HepG2 (cell line): Measurements from ENCODE around the gene COMP. TPM values are rescaled to one million over a fixed set of nuclear protein-coding genes. Genes with fewer than 3 reads are reported as not detected.
A peak's percentile ranks its signal among the peaks of the same experiment; 100 is the strongest.

ENCODE experiments used
- ARID5B ChIP-seq: IDR thresholded peaks from 2 replicates; pipeline ENCODE4 v1.4.0; 2020; ENCODE audit warnings: mild to moderate bottlenecking, missing genetic modification reagents
- ESRRA ChIP-seq: sonication (generic); formaldehyde crosslinking; IDR thresholded peaks from 2 replicates; pipeline ENCODE4 v1.5.1; 2020; ENCODE audit warnings: mild to moderate bottlenecking, low read depth, missing genetic modification reagents
- HNRNPLL ChIP-seq: fragments of 200-400 bp; formaldehyde crosslinking; IDR thresholded peaks from 2 replicates; pipeline ENCODE4 v1.6.1; 2017; ENCODE audit warnings: mild to moderate bottlenecking, low read depth, low read length; ENCODE audit not compliant: poor library complexity, severe bottlenecking
- HOXA3 ChIP-seq: sonication (generic); formaldehyde crosslinking; IDR thresholded peaks from 2 replicates; pipeline ENCODE4 v1.5.0; 2020; ENCODE audit warnings: missing genetic modification reagents
- MAX ChIP-seq: IDR thresholded peaks from 2 replicates; pipeline ENCODE4 v1.6.1; 2012; ENCODE audit warnings: inconsistent platforms
- MTA1 ChIP-seq: sonication (generic); formaldehyde crosslinking; IDR thresholded peaks from 2 replicates; pipeline ENCODE4 v1.4.0; 2020; ENCODE audit warnings: missing genetic modification reagents, mild to moderate bottlenecking, borderline replicate concordance
- NAIF1 ChIP-seq: sonication (generic); formaldehyde crosslinking; IDR thresholded peaks from 2 replicates; pipeline ENCODE4 v1.5.0; 2020; ENCODE audit warnings: mild to moderate bottlenecking, missing genetic modification reagents, borderline replicate concordance
- PCBP1 ChIP-seq: fragments of 200-400 bp; formaldehyde crosslinking; IDR thresholded peaks from 2 replicates; pipeline ENCODE4 v1.6.1; 2017; ENCODE audit warnings: mild to moderate bottlenecking, low read depth, low read length, borderline replicate concordance
- SALL1 ChIP-seq: sonication (generic); formaldehyde crosslinking; IDR thresholded peaks from 2 replicates; pipeline ENCODE4 v1.8.0; 2022; ENCODE audit warnings: mild to moderate bottlenecking, missing genetic modification reagents
- SALL2 ChIP-seq: sonication (generic); formaldehyde crosslinking; IDR thresholded peaks from 2 replicates; pipeline ENCODE4 v1.8.1; 2023; ENCODE audit warnings: mild to moderate bottlenecking, missing genetic modification reagents, inconsistent platforms
- SKI ChIP-seq: fragments of 450-650 bp; IDR thresholded peaks from one replicate; pipeline ENCODE4 v1.6.1; 2018; ENCODE audit warnings: mild to moderate bottlenecking; ENCODE audit not compliant: partially characterized antibody
- TFDP1 ChIP-seq: IDR thresholded peaks from 2 replicates; pipeline ENCODE4 v1.6.1; 2016; ENCODE audit warnings: missing compliant biosample characterization, missing genetic modification reagents, borderline replicate concordance
- ZBTB7A ChIP-seq: sonication (generic); formaldehyde crosslinking; IDR thresholded peaks from 2 replicates; pipeline ENCODE4 v1.8.0; 2022; ENCODE audit warnings: mild to moderate bottlenecking, missing genetic modification reagents
- ZNF121 ChIP-seq: sonication (generic); formaldehyde crosslinking; IDR thresholded peaks from 2 replicates; pipeline ENCODE4 v1.5.0; 2020; ENCODE audit warnings: mild to moderate bottlenecking, missing genetic modification reagents
- ZNF160 ChIP-seq: sonication (generic); formaldehyde crosslinking; IDR thresholded peaks from 2 replicates; pipeline ENCODE4 v1.8.0; 2022; ENCODE audit warnings: mild to moderate bottlenecking, inconsistent platforms, missing genetic modification reagents
- ZNF546 ChIP-seq: sonication (generic); formaldehyde crosslinking; conservative IDR thresholded peaks from 2 replicates; pipeline ENCODE4 v1.8.1; 2023; ENCODE audit warnings: mild to moderate bottlenecking, missing genetic modification reagents
- polyA plus RNA-seq, 8 experiments: library from polyadenylated mRNA; depleted of rRNA in 3 of 8; stranded (reverse) in 7 of 8; unstranded in 1 of 8; fragments of >200 nt; fragmentation: Illumina TruSeq in 4 of 8; extraction: Trizol in 4 of 8; gene quantifications; 2 replicates each; pipeline versions ENCODE4 v1.2.1 to v1.2.3, GENCODE V29; 2011 to 2016; ENCODE audit warnings: low read depth in 4 of 8, missing spikeins in 1 of 8, mixed read lengths in 1 of 8; ENCODE audit not compliant: insufficient read depth in 1 of 8
- total RNA-seq, 5 experiments: library from RNA; depleted of rRNA; stranded (reverse); fragments of >200 nt; fragmentation: Illumina TruSeq; extraction: Trizol; gene quantifications; 2 replicates each; pipeline ENCODE4 v1.2.3, GENCODE V29; 2016; ENCODE audit warnings: low read depth in 1 of 5
- TF ChIP-seq, protein P1 (sequence below): sonication (generic); formaldehyde crosslinking; IDR thresholded peaks from 2 replicates; pipeline ENCODE4 v1.9.0; 2021; ENCODE audit warnings: mild to moderate bottlenecking, missing genetic modification reagents

COMP gene
- total and polyA plus RNA-seq, 2 of the 13 experiments (the other 11 are each of a cell fraction or from before 2014, with no cell fraction given) = 0.04 to 0.13 TPM

DNA sequence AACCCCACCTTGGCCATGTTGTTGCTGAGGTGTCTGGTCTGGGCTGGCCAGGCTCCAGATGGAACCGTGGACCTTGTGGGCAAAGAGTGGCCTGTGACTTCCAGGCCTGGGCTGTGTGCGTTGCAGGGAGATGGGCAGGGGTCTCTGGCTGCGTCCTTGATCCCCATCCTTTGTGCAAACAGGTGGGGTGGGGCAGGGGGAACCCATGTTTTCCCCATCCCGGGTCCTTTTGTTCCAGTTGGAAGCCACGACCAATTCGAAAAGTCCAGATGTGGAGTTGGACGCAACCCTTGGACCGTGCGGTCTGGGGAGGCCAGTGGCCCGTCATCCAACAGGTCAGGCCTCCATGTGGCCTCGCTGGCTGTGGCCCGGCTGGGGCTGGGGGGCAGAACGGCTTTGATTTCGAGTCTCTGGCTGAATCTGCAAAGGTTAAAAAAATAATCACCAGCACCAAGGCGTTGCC lies 13.1 kb upstream of the COMP start (continued):
- TF ChIP-seq, protein P1, sequence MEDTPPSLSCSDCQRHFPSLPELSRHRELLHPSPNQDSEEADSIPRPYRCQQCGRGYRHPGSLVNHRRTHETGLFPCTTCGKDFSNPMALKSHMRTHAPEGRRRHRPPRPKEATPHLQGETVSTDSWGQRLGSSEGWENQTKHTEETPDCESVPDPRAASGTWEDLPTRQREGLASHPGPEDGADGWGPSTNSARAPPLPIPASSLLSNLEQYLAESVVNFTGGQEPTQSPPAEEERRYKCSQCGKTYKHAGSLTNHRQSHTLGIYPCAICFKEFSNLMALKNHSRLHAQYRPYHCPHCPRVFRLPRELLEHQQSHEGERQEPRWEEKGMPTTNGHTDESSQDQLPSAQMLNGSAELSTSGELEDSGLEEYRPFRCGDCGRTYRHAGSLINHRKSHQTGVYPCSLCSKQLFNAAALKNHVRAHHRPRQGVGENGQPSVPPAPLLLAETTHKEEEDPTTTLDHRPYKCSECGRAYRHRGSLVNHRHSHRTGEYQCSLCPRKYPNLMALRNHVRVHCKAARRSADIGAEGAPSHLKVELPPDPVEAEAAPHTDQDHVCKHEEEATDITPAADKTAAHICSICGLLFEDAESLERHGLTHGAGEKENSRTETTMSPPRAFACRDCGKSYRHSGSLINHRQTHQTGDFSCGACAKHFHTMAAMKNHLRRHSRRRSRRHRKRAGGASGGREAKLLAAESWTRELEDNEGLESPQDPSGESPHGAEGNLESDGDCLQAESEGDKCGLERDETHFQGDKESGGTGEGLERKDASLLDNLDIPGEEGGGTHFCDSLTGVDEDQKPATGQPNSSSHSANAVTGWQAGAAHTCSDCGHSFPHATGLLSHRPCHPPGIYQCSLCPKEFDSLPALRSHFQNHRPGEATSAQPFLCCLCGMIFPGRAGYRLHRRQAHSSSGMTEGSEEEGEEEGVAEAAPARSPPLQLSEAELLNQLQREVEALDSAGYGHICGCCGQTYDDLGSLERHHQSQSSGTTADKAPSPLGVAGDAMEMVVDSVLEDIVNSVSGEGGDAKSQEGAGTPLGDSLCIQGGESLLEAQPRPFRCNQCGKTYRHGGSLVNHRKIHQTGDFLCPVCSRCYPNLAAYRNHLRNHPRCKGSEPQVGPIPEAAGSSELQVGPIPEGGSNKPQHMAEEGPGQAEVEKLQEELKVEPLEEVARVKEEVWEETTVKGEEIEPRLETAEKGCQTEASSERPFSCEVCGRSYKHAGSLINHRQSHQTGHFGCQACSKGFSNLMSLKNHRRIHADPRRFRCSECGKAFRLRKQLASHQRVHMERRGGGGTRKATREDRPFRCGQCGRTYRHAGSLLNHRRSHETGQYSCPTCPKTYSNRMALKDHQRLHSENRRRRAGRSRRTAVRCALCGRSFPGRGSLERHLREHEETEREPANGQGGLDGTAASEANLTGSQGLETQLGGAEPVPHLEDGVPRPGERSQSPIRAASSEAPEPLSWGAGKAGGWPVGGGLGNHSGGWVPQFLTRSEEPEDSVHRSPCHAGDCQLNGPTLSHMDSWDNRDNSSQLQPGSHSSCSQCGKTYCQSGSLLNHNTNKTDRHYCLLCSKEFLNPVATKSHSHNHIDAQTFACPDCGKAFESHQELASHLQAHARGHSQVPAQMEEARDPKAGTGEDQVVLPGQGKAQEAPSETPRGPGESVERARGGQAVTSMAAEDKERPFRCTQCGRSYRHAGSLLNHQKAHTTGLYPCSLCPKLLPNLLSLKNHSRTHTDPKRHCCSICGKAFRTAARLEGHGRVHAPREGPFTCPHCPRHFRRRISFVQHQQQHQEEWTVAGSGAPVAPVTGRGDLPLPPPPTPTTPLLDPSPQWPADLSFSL (CRISPR knock-in tag) = 0 out of 2 replicates have a peak, but pooled peaks have one; percentile 20
- peak; percentile 30 for TF ChIP-seq HNRNPLL
- no peak for TF ChIP-seq ZNF160 (CRISPR knock-in tag)
- peak; percentile 55; the same call in 1 of the 2 replicates for TF ChIP-seq SALL1 (CRISPR knock-in tag)
- TF ChIP-seq HOXA3 (CRISPR knock-in tag) = peak; percentile 59
- TF ChIP-seq MAX = peak; percentile 48; the same call in 1 of the 2 replicates
- TF ChIP-seq MTA1 (CRISPR knock-in tag) = peak; percentile 48; the same call in 1 of the 2 replicates
- TF ChIP-seq PCBP1 = peak; percentile 81; the same call in 1 of the 2 replicates
- TF ChIP-seq ZNF546 (CRISPR knock-in tag) = 0 out of 2 replicates have a peak, but pooled peaks have one; percentile 25
- no peak for TF ChIP-seq NAIF1 (CRISPR knock-in tag)
- TF ChIP-seq SALL2 (CRISPR knock-in tag) = no peak
- peak; percentile 97 for TF ChIP-seq ZBTB7A
- peak; percentile 9; the same call in 1 of the 2 replicates for TF ChIP-seq TFDP1
- 0 out of 2 replicates have a peak, but pooled peaks have one; percentile 9 for TF ChIP-seq ZNF121 (CRISPR knock-in tag)
- peak; percentile 66 for TF ChIP-seq SKI
- TF ChIP-seq ARID5B (CRISPR knock-in tag) = 0 out of 2 replicates have a peak, but pooled peaks have one; percentile 4
- peak; percentile 49; the same call in 1 of the 2 replicates for TF ChIP-seq ESRRA
